Smooth muscle cell of the brain vasculature (primary cell): ENCODE measurements around the gene KNDC1.
"Not testable (repeated sequence)": the region's sequence is repeated elsewhere in the genome, so short reads cannot be mapped to it uniquely, and the experiment has no call there.

Experiments used
- DNase-seq: peaks from one replicate; pipeline ENCODE4 v3.0.0-alpha.2; 2012; ENCODE audit warnings: low read depth, low spot score

Gene KNDC1

GRCh38 chr10:133258818-133259601 is 99.0 kb downstream of the KNDC1 start:
- peak; percentile 88 for DNase-seq

GRCh38 chr10:133259602-133259989 is 99.6 kb downstream of the KNDC1 start:
- no peak for DNase-seq

GRCh38 chr10:133260895-133261725 is 101.1 kb downstream of the KNDC1 start:
- no peak for DNase-seq

- no peak for DNase-seq
Measured at GRCh38 chr10:133261726-133262325, 101.8 kb downstream of the KNDC1 start.

GRCh38 chr10:133262696-133263095 is 102.7 kb downstream of the KNDC1 start:
- DNase-seq, result no peak

GRCh38 chr10:133263674-133264073 is 103.7 kb downstream of the KNDC1 start:
- no peak for DNase-seq

GRCh38 chr10:133264461-133264860 is 104.4 kb downstream of the KNDC1 start:
- DNase-seq, result no peak

GRCh38 chr10:133265052-133265451 is 105.0 kb downstream of the KNDC1 start:
- not testable (repeated sequence) for DNase-seq

- DNase-seq, result no peak
Measured at GRCh38 chr10:133266056-133266795, 106.2 kb downstream of the KNDC1 start.

- no peak for DNase-seq
Measured at GRCh38 chr10:133267293-133267692, 107.3 kb downstream of the KNDC1 start.

- DNase-seq, result no peak
Measured at GRCh38 chr10:133267829-133268228, 107.8 kb downstream of the KNDC1 start.

- DNase-seq, result no peak
Measured at GRCh38 chr10:133268532-133268931, 108.5 kb downstream of the KNDC1 start.

- DNase-seq, result no peak
Measured at GRCh38 chr10:133269367-133269766, 109.3 kb downstream of the KNDC1 start.

- no peak for DNase-seq
Measured at GRCh38 chr10:133270204-133270603, 110.2 kb downstream of the KNDC1 start.

- no peak for DNase-seq
Measured at GRCh38 chr10:133270773-133271297, 110.8 kb downstream of the KNDC1 start.

- no peak for DNase-seq
Measured at GRCh38 chr10:133271521-133272300, 111.7 kb downstream of the KNDC1 start.

GRCh38 chr10:133272301-133272963 is 112.4 kb downstream of the KNDC1 start:
- no peak for DNase-seq

- DNase-seq, result no peak
Measured at GRCh38 chr10:133272964-133273420, 113.0 kb downstream of the KNDC1 start.

GRCh38 chr10:133273534-133274143 is 113.6 kb downstream of the KNDC1 start:
- DNase-seq, result no peak
